Embryonic facial prominence (tissue), 1 donor: ENCODE results near the gene TUNAR.
"Not testable (repeated sequence)": the region's sequence is repeated elsewhere in the genome, so short reads cannot be mapped to it uniquely, and the experiment has no call there.

Experiments used
- DNase-seq: peaks from one replicate; pipeline ENCODE4 v3.0.0-alpha.2; 2016; ENCODE audit errors: extremely low spot score

Gene TUNAR

DNA sequence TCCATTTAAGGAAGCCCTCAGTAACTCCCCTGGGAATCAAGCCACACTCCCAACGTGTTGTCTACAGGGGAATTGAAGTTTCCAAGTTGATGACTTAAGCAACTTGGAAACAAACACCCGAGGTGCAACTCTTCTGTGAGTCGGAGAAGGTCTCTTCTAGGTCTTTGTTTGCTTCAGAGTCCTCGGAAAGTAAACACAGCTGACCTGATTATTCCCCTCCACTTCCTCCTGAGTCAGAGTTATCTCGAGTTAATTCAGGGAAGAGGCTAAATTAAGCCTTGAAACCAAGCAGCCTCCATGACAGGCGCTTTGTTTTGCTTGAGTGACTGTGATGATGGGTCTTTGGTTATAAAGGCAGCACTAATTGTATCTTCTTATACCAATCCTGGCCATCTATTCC lies 41.8 kb downstream of the TUNAR start:
- DNase-seq: no peak

GRCh38 chr14:95920769-95921438 lies 44.3 kb downstream of the TUNAR start:
- DNase-seq: no peak

GRCh38 chr14:95922080-95922479 lies 45.4 kb downstream of the TUNAR start:
- DNase-seq: no peak

- no peak for DNase-seq
These were observed 52.1 kb downstream of the TUNAR start for GRCh38 chr14:95928751-95929150.

DNA sequence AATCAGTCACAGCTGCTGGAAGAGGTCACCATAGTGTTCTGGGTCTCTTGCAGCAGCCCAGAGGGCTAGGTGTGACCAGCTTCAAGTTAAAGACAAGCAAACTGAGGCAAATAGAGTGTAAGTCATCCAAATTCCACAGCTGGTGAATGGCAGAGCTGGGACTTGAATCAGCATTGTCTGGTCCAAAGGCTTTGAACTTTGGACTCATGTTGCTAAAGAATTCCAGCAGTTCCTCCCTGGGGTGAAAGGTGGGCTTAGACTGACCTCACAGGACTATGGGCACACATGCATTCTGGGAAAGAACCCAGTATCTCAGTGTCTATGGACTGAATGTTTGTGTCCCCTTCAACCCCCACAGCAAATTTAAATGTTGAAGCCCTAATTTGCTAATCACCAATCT lies 54.8 kb downstream of the TUNAR start:
- no peak for DNase-seq

DNA sequence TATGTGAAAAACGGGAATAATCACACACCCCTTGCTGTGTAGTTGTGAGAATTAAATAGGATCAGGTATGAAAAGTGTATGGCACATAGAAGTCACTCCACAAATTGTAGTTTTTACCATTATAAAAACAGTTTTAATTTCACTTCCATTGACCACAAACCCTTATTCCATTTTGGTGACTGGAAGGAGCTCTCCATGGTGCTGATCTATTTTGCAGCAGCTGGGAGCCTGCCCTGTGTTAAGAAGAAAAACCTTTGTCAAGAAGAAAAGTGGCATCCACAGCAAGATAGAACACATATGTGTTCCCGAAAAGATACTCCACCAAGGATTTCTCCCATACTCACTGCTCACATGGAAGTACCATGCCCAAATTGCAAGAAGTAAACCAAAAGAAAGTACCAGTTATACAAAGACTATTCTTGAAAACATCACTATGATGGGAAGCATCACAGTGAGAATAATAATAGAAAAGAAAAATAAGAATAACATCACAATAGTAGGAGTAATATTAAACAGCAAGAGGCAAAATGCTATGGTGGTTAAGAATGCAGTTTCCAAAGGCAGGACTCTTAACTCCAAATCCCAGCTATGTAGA lies 58.7 kb downstream of the TUNAR start:
- DNase-seq: peak; percentile 23

GRCh38 chr14:95936041-95936440 lies 59.4 kb downstream of the TUNAR start:
- DNase-seq: no peak

GRCh38 chr14:95939335-95939734 lies 62.7 kb downstream of the TUNAR start:
- no peak for DNase-seq

GRCh38 chr14:95941897-95942296 lies 65.3 kb downstream of the TUNAR start:
- no peak for DNase-seq

- no peak for DNase-seq
These were observed 67.1 kb downstream of the TUNAR start for GRCh38 chr14:95943699-95944098.

DNA sequence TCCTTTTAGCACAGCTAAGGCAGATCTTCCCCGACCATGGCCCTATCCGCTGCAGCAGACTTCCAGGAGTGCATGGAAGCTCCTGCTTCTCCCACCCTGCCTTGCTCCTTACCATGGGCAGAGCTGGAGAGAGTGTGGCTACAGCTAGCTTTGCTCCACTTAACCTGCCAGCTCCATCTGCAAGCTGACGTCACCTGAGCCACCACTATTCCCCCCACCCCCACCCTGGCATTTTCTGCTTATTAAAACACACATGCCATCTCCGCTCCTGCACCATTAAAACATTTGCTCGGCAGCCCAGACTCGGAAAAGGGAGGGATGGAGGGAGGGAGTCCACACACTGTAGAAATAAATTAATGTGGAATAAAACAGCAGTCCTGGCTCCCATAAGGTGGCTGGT lies 67.8 kb downstream of the TUNAR start:
- no peak for DNase-seq

- DNase-seq: no peak
These were observed 70.2 kb downstream of the TUNAR start for GRCh38 chr14:95946867-95947266.

DNA sequence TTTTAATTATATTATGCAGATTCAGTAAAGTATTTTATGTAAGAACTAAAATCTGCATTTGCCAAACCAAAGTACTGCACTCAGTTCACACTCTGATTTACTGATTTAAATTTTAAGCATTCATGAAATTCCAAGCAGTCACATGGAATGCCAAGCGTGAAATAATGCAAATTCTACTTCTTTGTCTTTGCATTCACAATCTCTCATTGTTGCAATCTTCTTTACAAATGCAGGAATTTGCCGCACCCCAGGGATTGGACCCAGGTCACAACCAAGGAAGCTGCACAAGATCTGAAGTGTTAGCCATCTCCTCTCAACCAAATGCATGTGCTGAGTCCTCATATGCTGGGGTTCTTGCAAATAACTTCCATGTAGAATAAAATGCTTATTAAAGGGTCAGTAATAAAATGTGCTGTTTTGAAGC lies 71.9 kb downstream of the TUNAR start:
- no peak for DNase-seq

DNA sequence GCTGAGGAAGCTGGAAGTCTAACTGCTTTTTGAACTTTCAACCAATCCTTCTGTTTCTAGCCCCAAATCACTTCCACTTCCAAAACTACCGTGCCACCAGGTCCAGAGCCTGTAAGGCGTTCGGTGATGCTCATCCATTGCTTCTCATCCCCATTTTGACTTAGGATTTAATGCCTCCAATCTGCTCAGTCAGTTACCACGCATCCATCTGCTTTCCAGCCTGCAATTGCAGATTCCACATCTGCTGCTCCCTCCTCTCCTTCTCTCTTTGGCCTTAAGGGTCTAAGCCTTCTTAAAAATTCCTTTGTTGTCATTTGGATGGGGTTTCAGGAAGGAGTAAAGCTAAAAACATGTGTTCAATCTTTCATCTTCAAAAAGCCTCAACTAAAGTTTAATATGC lies 74.7 kb downstream of the TUNAR start:
- DNase-seq: no peak

DNA sequence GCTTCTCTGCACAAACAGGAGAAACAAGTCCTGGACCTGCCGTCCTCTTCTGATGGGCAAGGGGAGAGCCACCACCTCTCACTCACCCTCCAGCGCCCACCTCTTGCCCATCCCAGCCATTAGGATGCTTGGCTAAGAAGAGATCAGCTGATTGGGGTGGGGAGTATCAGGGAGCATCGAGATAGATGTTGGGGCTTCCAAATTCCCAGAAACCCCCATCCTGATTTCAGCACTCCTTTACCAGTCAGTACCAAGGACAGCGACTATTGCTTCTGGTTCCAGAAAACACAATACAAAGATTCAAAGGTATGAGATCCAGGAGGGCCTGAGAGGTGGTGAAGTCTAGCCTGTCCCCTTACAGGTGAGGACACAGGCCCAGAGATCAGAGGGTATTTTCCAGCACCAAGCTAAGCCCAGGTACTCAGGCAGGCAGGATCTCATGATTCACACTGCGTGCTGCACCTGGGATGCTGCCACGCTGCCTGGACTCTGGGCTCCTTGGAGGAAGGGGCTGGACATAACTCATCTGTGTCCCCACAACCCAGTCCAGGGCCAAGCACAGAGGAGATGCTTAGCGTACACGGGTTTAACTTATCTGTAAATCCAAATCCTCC lies 76.6 kb downstream of the TUNAR start:
- no peak for DNase-seq

DNA sequence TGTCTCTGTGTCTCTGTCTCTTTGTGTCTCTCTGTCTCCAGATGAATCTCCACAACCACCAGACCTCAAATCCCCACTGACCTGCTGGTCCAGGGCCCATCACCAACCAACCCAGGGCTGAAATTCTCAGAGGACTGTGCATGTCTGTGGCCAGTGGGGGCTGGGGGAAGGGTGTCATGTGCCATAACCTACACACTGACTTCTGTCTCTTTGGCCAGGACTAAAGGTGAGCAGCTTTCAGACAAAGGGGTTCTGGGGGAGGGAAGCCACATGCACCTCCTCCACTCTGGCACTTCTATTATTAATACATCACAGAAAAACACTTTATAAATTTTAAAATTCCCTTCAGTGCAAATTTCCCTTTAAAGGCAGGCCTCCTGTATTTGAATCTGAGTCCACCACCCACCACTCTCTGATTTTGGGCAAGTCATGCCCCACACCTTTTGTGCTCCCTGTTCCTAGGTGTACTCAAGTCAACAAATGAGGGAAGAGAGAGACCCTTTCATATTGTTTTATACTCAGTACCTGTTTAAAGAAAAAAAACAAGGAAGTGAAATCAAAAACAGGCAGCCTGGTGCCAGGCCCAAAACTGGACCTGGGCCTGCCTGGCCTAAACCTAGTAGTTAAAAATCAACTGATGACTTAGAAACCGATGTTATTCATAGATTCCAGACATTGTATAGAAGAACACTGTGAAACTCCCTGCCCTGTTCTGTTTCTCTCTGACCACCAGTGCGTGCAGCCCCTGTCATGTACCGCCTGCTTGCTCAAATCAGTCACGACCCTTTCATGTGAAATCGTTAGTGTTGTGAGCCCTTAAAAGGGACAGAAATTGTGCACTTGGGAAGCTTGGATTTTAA lies 80.2 kb downstream of the TUNAR start:
- DNase-seq: no peak

DNA sequence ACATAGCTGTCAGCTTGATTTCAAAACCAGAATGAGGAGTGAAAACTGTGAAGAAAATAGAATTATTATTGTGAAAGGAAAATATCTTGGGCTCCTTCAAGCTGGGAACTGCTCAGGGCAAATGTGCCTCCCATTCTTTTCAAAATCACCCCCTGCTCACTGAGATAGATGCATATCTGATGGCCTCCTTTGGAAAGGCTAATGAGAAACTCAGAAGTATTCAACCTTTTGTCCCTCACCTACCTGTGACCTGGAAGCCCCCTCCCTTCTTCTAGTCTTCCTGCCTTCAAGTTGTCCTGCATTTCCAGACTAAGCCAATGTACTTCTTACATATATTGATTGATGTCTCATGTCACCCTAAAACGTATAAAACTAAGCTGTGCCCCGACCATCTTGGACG lies 81.5 kb downstream of the TUNAR start:
- no peak for DNase-seq

DNA sequence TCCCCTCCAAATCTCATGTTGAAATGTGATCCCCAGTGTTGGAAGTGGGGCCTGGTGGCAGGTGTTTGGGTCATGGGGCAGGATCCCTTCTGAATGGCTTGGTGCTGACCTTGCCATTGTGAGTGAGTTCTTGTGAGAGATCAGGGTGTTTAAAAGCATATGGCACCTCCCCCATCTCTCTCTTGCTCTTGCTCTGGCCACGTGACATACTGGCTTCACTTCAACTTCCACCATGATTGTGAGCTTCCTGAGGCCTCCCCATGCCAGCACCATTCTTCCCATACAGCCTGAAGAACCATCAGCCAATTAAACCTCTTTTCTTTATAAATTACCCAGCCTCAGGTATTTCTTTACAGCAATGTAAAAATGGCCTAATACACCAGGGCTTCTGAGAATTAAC lies 82.7 kb downstream of the TUNAR start:
- DNase-seq: no peak

- DNase-seq: no peak
These were observed 84.8 kb downstream of the TUNAR start for GRCh38 chr14:95961481-95961880.

- no peak for DNase-seq
These were observed 88.3 kb downstream of the TUNAR start for GRCh38 chr14:95964901-95965300.

DNA sequence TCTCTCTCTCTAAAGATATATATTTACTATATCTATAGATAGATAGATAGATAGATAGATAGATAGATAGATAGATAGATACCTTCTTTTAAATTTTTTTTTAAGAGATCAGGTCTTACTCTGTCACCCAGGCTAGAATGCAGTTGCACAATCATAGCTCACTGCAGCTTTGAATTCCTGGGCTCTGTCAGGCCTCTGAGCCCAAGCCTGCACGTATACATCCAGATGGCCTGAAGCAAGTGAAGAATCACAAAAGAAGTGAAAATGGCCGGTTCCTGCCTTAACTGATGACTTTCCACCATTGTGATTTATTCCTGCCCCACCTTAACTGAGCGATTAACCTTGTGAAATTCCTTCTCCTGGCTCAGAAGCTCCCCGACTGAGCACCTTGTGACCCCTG lies 91.4 kb downstream of the TUNAR start:
- DNase-seq: not testable (repeated sequence)
